ENCODE data around the gene THSD4. TPM values are rescaled to one million over a fixed set of nuclear protein-coding genes. Genes with fewer than 3 reads are reported as not detected.

The THSD4 gene
- total RNA-seq, 2 experiments from 2014 or later, result not detected

- no peak for TF ChIP-seq CTCF (IDR thresholded peaks at IDR 0.05)
- intact Hi-C loops (cut with DNase I, micrococcal nuclease), result no loop called here
- H3K27ac ChIP-seq (ENCODE audit: low read depth in 1 of 2, low read length in 2 of 2), result no peak overlapping the region
- no peak for ATAC-seq (ENCODE audit: poor library complexity)
- Mint-ChIP-seq H3K4me3 (no peak overlapping the region), H3K36me3 (ENCODE audit: low read depth) (no peaks in the 10 kb centered on the region), H3K9me3 (no peaks in the 10 kb centered on the region), H3K27me3 (peaks cover 20% of the 10 kb centered on the region), H3K4me1 (ENCODE audit: low read depth) (peaks cover 16% of the 10 kb centered on the region), H3K27ac (no peak overlapping the region)
- peaks cover 10% of the 10 kb centered on the region for H3K4me1 ChIP-seq (ENCODE audit: insufficient read depth, low read length)
- ChIA-PET POLR2A (no interaction called here), CTCF (no interaction called here)
- peaks cover 0 to 2% of the 10 kb centered on the region in 2 experiments for H3K27me3 ChIP-seq (ENCODE audit: control insufficient read depth in 1 of 2, insufficient read depth in 2 of 2, low read length in 2 of 2)
- no peak for DNase-seq
- no peaks in the 10 kb centered on the region for H3K36me3 ChIP-seq (ENCODE audit: insufficient read depth, low read length)
- no peak overlapping the region for H3K4me3 ChIP-seq (ENCODE audit: low read length)
- no peaks in the 10 kb centered on the region for H3K9me3 ChIP-seq (ENCODE audit: control insufficient read depth in 1 of 2, insufficient read depth in 1 of 2, low read length in 2 of 2)
Observed at GRCh38 chr15:71294251-71294910, 179.1 kb downstream of the THSD4 start.

DNA sequence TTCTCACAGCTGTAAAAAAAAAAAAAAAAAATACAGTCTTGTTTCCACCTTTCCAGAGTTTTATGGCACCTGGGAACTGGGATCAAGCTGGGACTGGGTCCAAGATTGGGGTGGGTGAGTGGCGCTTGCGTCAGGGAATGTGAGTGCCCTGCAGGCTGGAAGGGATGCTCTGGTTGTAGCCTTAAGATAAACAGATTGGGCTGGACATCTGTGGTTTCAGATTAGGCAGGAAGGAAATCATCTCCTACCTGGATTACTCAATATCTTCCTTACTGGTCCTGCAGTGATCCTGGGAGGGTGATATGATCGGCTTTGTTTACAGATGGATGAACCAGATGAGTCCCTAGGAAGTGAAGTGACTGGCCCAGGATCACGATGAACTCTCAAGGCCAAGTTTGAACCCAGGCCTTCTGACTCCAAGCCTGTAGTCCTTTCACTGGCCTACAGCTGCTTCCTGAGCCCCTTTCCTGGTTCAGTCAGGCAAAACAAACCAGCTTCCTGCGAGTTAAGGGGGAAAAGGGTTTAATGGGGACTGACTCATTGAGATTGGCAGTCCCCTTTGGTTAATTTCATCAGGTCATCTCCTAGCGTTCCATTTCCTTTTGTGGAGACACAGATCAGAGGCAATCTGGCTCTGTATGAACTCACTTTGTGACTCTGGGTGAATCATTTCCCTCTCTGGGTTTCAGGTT lies 179.8 kb downstream of the THSD4 start:
- POLR2A ChIA-PET, result no interaction called here
- Mint-ChIP-seq H3K9me3 (no peaks in the 10 kb centered on the region), H3K4me1 (ENCODE audit: low read depth) (peaks cover 16% of the 10 kb centered on the region), H3K27ac (no peak overlapping the region), H3K36me3 (ENCODE audit: low read depth) (no peaks in the 10 kb centered on the region), H3K27me3 (peaks cover 14% of the 10 kb centered on the region), H3K4me3 (no peak overlapping the region)
- ATAC-seq (ENCODE audit: poor library complexity), result no peak
- H3K36me3 ChIP-seq (ENCODE audit: insufficient read depth, low read length), result no peaks in the 10 kb centered on the region
- no peak overlapping the region for H3K4me3 ChIP-seq (ENCODE audit: low read length)
- H3K27ac ChIP-seq (ENCODE audit: low read depth in 1 of 2, low read length in 2 of 2), result no peak overlapping the region
- CTCF ChIA-PET, result interaction anchor here (0.6 kb wide), 1 partner anchor 35 kb away, joined by 3 read pairs; no protein-coding TSS in a partner anchor
- peaks cover 0 to 2% of the 10 kb centered on the region in 2 experiments for H3K27me3 ChIP-seq (ENCODE audit: control insufficient read depth in 1 of 2, insufficient read depth in 2 of 2, low read length in 2 of 2)
- intact Hi-C loops (cut with DNase I, micrococcal nuclease), result no loop called here
- H3K4me1 ChIP-seq (ENCODE audit: insufficient read depth, low read length), result peaks cover 10% of the 10 kb centered on the region
- DNase-seq, result peak in 2 of 14 experiments; percentile 32 to 47
- no peak for TF ChIP-seq CTCF (IDR thresholded peaks at IDR 0.05)
- H3K9me3 ChIP-seq (ENCODE audit: control insufficient read depth in 1 of 2, insufficient read depth in 1 of 2, low read length in 2 of 2), result no peaks in the 10 kb centered on the region

DNA sequence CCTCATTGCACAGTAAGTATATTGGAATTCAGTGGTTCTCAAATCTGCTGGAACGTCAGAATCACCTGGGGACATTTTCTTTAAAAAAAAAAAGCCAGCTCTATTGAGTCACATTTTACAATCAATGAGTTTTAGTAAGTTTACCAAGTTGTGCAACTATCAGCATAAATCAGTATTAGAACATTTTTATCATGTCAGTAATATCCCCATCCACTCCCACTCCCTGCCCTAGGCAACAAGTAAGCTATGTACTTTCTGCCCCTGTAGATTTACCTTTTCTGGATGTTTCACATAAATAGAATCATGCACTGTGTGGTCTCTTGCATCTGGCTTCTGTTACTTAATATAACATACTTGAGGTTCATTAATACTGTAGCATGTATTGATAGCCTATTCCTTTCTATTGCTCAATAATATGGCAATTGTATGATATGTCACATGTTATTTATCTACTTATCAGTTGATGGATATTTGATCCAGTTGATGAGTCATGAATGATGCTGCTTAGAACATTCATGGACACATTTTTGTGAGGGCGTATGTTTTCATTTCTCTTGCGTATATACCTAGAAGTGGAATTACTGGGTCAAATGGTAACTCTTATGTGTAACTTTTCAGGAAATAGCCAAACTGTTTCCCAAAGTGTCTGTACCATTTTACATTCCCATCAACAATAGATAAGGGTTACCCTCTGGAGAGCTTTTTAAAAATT lies 180.5 kb downstream of the THSD4 start:
- Mint-ChIP-seq H3K27ac (no peak overlapping the region), H3K4me1 (ENCODE audit: low read depth) (peaks cover 16% of the 10 kb centered on the region), H3K9me3 (no peaks in the 10 kb centered on the region), H3K27me3 (peaks cover 10% of the 10 kb centered on the region), H3K36me3 (ENCODE audit: low read depth) (no peaks in the 10 kb centered on the region), H3K4me3 (no peak overlapping the region)
- H3K36me3 ChIP-seq (ENCODE audit: insufficient read depth, low read length), result no peaks in the 10 kb centered on the region
- DNase-seq (no peak), ATAC-seq (ENCODE audit: poor library complexity) (no peak)
- ChIA-PET POLR2A (no interaction called here), CTCF (interaction anchor here (0.6 kb wide), 1 partner anchor 34 kb away, joined by 3 read pairs; no protein-coding TSS in a partner anchor)
- intact Hi-C loops (cut with DNase I, micrococcal nuclease), result no loop called here
- TF ChIP-seq CTCF (IDR thresholded peaks at IDR 0.05), result no peak
- H3K9me3 ChIP-seq (ENCODE audit: control insufficient read depth in 1 of 2, insufficient read depth in 1 of 2, low read length in 2 of 2), result no peaks in the 10 kb centered on the region
- H3K27me3 ChIP-seq (ENCODE audit: control insufficient read depth in 1 of 2, insufficient read depth in 2 of 2, low read length in 2 of 2), result peaks cover 0 to 2% of the 10 kb centered on the region in 2 experiments
- H3K27ac ChIP-seq (ENCODE audit: low read depth in 1 of 2, low read length in 2 of 2), result no peak overlapping the region
- no peak overlapping the region for H3K4me3 ChIP-seq (ENCODE audit: low read length)
- peaks cover 10% of the 10 kb centered on the region for H3K4me1 ChIP-seq (ENCODE audit: insufficient read depth, low read length)

All from CD4-positive, alpha-beta T cell (primary cell).